Activated CD4-positive, alpha-beta T cell treated with anti-CD3 and anti-CD28 coated beads, Interleukin-2, amount 50 U/mL, for 4 hours (primary cell): ENCODE results near the gene PTPRM.

ENCODE experiments used
- DNase-seq, 2 experiments: peaks; one replicate each; pipeline ENCODE4 v3.0.0-alpha.2; 2020

PTPRM gene

GRCh38 chr18:8348051-8348720 is 781.1 kb downstream of the PTPRM start:
- no peak for DNase-seq

- no peak for DNase-seq
These were observed 782.6 kb downstream of the PTPRM start for GRCh38 chr18:8349608-8350323.

GRCh38 chr18:8350628-8351027 is 783.5 kb downstream of the PTPRM start:
- no peak for DNase-seq

GRCh38 chr18:8351161-8351560 is 784.0 kb downstream of the PTPRM start:
- no peak for DNase-seq

- DNase-seq, result no peak
These were observed 787.2 kb downstream of the PTPRM start for GRCh38 chr18:8354304-8354703.

GRCh38 chr18:8356001-8356400 is 788.9 kb downstream of the PTPRM start:
- no peak for DNase-seq

GRCh38 chr18:8357320-8357719 is 790.2 kb downstream of the PTPRM start:
- DNase-seq, result no peak

GRCh38 chr18:8358033-8358765 is 791.1 kb downstream of the PTPRM start:
- DNase-seq, result no peak

- DNase-seq, result no peak
These were observed 792.0 kb downstream of the PTPRM start for GRCh38 chr18:8359076-8359475.

- DNase-seq, result no peak
These were observed 792.4 kb downstream of the PTPRM start for GRCh38 chr18:8359481-8359880.

GRCh38 chr18:8361941-8362471 is 794.9 kb downstream of the PTPRM start:
- DNase-seq, result no peak

- DNase-seq, result no peak
These were observed 795.7 kb downstream of the PTPRM start for GRCh38 chr18:8362863-8363262.

- no peak for DNase-seq
These were observed 797.3 kb downstream of the PTPRM start for GRCh38 chr18:8364385-8364784.

- DNase-seq, result no peak
These were observed 797.9 kb downstream of the PTPRM start for GRCh38 chr18:8365006-8365405.

- no peak for DNase-seq
These were observed 798.4 kb downstream of the PTPRM start for GRCh38 chr18:8365528-8365927.

GRCh38 chr18:8366070-8366469 is 799.0 kb downstream of the PTPRM start:
- DNase-seq, result no peak

GRCh38 chr18:8366656-8367055 is 799.5 kb downstream of the PTPRM start:
- DNase-seq, result no peak

- no peak for DNase-seq
These were observed 800.3 kb downstream of the PTPRM start for GRCh38 chr18:8367217-8367988.

- DNase-seq, result no peak
These were observed 801.5 kb downstream of the PTPRM start for GRCh38 chr18:8368512-8369217.

GRCh38 chr18:8373486-8373885 is 806.4 kb downstream of the PTPRM start:
- DNase-seq, result no peak

GRCh38 chr18:8374676-8375075 is 807.6 kb downstream of the PTPRM start:
- no peak for DNase-seq

GRCh38 chr18:8375249-8375648 is 808.1 kb downstream of the PTPRM start:
- DNase-seq, result no peak
